Measurements from ENCODE around the gene ABCB4.

- TF ChIP-seq CTCF (IDR thresholded peaks at IDR 0.05) (no peak), POLR2A (IDR thresholded peaks at IDR 0.05) (no peak)
These were observed 4.5 kb upstream of the ABCB4 start for GRCh38 chr7:87479951-87480350.

Data from uterus (tissue), 2 donors.